Mucosa of stomach (tissue), 1 donor: Measurements from ENCODE around the gene TDRD6.

ENCODE experiments used
- H3K27me3 ChIP-seq: one replicate; pipeline ENCODE4 v1.7.0; 2013; ENCODE audit warnings: mild to moderate bottlenecking, low read length; ENCODE audit not compliant: control insufficient read depth, insufficient read depth
- H3K36me3 ChIP-seq: one replicate; pipeline ENCODE4 v1.7.0; 2013; ENCODE audit warnings: low read length; ENCODE audit not compliant: control insufficient read depth, insufficient read depth
- H3K4me1 ChIP-seq: one replicate; pipeline ENCODE4 v1.7.0; 2013; ENCODE audit warnings: mild to moderate bottlenecking, low read length; ENCODE audit not compliant: control insufficient read depth, insufficient read depth
- H3K4me3 ChIP-seq: one replicate; pipeline ENCODE4 v1.7.0; 2013; ENCODE audit warnings: low read length
- H3K9ac ChIP-seq: one replicate; pipeline ENCODE4 v1.7.0; 2013; ENCODE audit warnings: mild to moderate bottlenecking, low read length, moderate library complexity
- H3K9me3 ChIP-seq: one replicate; pipeline ENCODE4 v1.7.0; 2013; ENCODE audit warnings: mild to moderate bottlenecking, low read length, moderate library complexity; ENCODE audit not compliant: control insufficient read depth
- donor health status: Pancreatic carcinoma.

Gene TDRD6

DNA sequence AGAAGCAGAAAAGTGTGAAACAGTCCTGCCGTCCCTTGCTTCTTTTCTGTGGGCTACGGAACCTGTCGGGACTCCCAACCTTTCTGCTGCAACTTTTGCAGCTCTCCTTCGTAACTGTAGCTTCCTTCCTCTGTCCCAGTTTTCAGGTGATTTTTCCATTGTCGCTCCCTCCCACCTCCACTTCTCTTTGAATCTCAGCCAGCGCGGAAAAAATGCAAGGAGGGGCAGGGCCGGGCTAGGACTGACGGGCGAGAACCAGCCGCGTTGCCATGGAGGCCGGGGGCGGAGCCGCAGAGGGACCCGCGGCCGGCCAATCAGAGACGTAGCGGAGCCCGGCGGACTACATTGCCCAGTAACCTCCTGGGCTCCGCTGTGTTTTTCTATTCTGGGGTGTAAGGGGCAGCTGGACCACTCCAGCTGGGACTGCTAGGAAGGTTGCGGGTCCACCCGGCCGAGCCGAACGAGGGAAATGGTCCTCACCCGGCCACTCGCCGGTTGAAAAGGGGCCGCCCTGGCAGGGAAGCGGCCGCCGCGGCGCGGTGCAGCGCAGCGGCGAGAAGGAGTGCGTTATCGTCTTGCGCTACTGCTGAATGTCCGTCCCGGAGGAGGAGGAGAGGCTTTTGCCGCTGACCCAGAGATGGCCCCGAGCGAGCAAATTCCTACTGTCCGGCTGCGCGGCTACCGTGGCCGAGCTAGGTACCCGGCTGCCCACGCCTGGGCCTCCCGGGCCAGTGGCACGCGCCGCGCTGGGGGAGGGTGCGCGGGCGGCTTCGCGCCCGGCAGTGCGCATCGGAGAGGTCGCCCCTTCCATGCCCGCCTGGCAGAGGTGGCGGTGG lies 34.9 kb upstream of the TDRD6 start, which contains the start of the genes CYP39A1 and SLC25A27:
CYP39A1 (minus strand) TSS at position 216 of the 836 bp plus-strand sequence. CDS start 236 bp downstream, outside the sequence.
SLC25A27 (plus strand) TSS at position 373 of the 836 bp plus-strand sequence; CDS start at position 591, 218 bp downstream.
- Histone ChIP-seq H3K9me3 (no peaks in the 10 kb centered on the region), H3K36me3 (no peaks in the 10 kb centered on the region)

DNA sequence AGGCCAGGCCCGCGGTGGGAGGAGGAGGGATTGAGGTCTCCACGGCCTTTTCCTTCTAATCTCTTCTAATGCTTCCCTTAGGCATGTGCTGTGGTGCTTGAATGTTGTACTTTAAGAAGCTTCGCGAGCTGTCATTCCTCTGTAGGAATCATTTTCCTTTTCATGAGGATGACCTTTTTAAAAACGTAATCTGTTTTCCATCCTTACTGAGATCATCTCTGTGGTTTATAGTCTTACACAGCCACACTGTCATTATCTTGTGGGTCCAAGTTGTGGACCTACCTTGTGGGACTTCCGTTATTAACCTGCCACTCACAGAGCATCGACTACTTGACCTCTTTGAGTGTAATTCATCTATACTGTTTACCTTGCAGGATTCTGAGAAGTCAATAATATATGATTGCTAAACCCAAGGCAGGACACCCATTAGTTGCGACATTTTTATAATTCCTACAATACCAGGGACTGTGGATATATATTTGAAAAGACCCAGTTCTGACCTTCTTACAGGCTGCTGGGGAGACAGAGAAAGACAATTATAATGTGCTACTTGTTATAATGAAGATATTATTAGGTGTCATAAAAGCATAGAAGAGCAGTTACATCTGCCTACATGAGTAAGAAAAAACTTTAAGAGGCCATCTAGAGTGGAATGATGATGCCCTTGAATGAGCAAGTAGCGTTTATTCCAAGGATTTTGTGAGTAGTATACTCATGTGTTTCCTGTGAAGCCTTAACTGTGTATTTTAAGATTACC lies 34.1 kb upstream of the TDRD6 start:
- no peaks in the 10 kb centered on the region for H3K9me3 ChIP-seq
- peaks cover 7% of the 10 kb centered on the region for H3K27me3 ChIP-seq
- H3K4me3 ChIP-seq, result peak overlapping the region; percentile 81
- H3K36me3 ChIP-seq, result no peaks in the 10 kb centered on the region
- H3K4me1 ChIP-seq, result peaks cover 4% of the 10 kb centered on the region
- H3K9ac ChIP-seq, result peak overlapping the region; percentile 66

More for the DNA sequence above, 34.9 kb upstream of the TDRD6 start, which contains the start of the genes CYP39A1 and SLC25A27:
- Histone ChIP-seq H3K9ac (peak within 1 kb of the TSS; percentile 66), H3K4me1 (peaks cover 4% of the 10 kb centered on the region), H3K4me3 (peak within 1 kb of the TSS; percentile 81), H3K27me3 (peaks cover 7% of the 10 kb centered on the region)

DNA sequence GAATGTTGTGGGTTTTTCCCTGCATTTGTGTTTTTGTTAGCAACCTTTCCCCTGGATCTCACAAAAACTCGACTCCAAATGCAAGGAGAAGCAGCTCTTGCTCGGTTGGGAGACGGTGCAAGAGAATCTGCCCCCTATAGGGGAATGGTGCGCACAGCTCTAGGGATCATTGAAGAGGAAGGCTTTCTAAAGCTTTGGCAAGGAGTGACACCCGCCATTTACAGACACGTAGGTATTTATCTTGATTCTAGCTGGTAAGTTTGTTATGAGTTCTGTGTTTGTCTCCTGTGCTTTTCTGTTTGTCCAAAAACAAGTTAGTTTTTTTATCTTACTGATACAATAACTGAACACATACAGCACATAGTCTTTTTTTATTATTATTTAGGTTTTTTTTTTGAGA lies 31.9 kb upstream of the TDRD6 start:
- Histone ChIP-seq H3K4me1 (peaks cover 4% of the 10 kb centered on the region), H3K9ac (no peak overlapping the region), H3K4me3 (no peak overlapping the region), H3K9me3 (no peaks in the 10 kb centered on the region), H3K36me3 (no peaks in the 10 kb centered on the region), H3K27me3 (peaks cover 7% of the 10 kb centered on the region)

DNA sequence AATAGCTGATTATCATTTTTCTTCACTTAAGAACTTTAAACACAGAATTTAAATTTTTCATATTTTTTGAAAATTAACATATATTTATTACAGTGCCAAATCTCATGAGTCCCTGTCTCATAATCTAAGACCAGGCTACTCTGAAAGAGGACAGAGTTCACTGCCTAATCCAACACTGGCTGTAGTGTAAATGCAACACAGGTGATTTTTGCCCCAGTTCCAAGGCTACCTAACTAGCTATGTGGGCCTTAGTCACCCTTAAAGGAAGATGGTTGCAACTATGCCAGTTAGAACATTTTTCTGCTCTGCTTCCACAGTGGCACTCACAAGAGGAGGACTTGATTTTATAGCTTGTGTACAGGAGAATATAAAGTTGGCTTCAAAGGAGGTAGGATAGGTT lies 30.0 kb upstream of the TDRD6 start:
- Histone ChIP-seq H3K4me3 (no peak overlapping the region), H3K9ac (no peak overlapping the region), H3K27me3 (peaks cover 7% of the 10 kb centered on the region), H3K36me3 (no peaks in the 10 kb centered on the region), H3K4me1 (peaks cover 4% of the 10 kb centered on the region), H3K9me3 (no peaks in the 10 kb centered on the region)

DNA sequence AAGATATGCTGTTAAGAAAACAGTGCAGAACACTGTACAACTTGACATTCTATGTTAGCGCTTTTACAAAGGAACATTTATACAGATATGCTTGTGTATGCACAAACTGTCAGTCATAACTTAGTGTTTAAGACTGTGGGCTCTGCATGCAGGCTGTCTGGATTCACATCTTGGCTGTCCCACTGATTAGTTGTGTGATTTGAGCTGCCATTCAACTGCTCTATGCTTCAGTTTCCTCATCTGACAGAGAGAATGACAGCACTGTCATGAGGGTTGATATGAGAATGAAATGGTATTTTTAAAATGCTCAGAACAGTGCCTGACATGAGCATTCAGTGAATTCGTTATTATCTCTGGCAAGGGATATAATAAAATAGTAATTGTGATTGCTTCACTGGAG lies 26.2 kb upstream of the TDRD6 start:
- H3K36me3 ChIP-seq, result no peaks in the 10 kb centered on the region
- H3K4me1 ChIP-seq, result no peaks in the 10 kb centered on the region
- no peak overlapping the region for H3K4me3 ChIP-seq
- no peak overlapping the region for H3K9ac ChIP-seq
- no peaks in the 10 kb centered on the region for H3K9me3 ChIP-seq
- H3K27me3 ChIP-seq, result no peaks in the 10 kb centered on the region

DNA sequence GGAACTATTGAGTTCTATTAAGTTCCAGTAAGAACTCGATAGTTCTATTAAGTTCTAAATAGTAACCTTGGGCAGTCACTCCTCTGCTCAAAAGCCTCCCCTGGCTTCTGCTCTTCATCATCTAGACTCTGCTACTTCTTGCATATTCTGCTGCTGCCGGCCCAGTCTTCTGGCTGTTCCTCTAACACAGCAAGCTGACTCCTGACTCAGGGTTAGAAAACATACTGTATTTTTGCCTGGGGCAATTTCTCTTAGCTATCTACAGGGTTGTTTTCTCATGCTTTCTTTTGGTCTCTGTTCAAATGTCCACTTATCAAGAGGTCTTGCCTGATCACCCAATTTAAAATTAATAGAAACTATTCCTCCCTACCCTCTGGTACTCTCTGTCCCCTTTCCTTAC lies 20.3 kb upstream of the TDRD6 start:
- Histone ChIP-seq H3K4me3 (no peak overlapping the region), H3K9ac (no peak overlapping the region), H3K4me1 (no peaks in the 10 kb centered on the region), H3K27me3 (no peaks in the 10 kb centered on the region), H3K9me3 (no peaks in the 10 kb centered on the region), H3K36me3 (no peaks in the 10 kb centered on the region)

DNA sequence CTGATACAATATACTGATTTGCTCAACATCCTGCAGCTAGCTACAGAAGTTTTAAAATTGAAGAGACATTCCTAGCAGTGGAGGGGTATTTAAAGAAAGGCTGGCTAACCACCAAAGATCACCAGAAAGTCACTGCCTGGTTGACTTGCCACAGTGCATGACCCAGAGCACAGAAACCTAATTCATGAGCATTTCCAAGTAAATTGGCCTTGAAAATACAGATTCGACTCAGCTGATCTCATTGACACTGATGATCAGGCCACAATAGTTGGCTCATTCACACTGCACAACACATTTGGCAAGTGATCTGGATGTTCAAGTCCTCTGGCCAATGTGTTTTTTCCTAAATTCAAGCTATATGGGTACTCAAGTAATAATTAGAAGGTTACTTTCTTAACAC lies 13.3 kb upstream of the TDRD6 start:
- no peaks in the 10 kb centered on the region for H3K27me3 ChIP-seq
- no peaks in the 10 kb centered on the region for H3K36me3 ChIP-seq
- no peaks in the 10 kb centered on the region for H3K4me1 ChIP-seq
- H3K9ac ChIP-seq, result no peak overlapping the region
- no peak overlapping the region for H3K4me3 ChIP-seq
- no peaks in the 10 kb centered on the region for H3K9me3 ChIP-seq

DNA sequence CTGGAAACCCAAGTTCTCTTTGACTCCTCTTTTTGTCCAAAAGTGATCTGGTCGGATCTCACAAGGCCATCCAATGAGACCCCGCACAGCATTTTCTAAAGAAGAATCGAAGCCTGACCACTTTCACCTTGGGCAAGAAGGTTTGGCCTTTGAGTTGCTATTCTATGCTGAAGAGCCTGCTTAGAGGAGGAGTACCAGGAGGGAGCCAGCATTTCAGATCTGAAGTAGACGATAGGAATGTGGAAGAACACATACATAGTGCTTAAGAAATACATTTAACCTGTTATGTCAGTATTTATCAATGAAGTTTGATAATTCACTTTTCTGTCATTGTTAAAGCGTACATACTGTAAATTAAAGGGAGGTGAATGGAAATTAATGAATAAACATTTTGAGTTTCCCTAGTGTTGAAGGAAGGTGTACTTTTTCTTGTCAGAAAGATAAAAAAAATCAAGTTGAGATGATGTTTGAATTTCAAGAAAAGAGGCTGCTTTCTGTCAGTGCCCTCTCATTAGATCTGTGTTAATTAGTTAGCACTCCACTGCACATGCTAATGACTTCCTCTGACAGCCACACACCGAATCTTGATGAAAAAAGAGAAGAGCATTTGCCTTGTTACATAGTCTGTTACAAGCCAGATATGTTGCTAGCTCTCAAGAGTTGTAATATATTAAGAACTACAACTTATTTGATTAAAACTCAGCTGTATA lies 10.9 kb upstream of the TDRD6 start:
- Histone ChIP-seq H3K9me3 (no peaks in the 10 kb centered on the region), H3K9ac (no peak overlapping the region), H3K36me3 (no peaks in the 10 kb centered on the region), H3K4me3 (no peak overlapping the region), H3K4me1 (no peaks in the 10 kb centered on the region), H3K27me3 (no peaks in the 10 kb centered on the region)

DNA sequence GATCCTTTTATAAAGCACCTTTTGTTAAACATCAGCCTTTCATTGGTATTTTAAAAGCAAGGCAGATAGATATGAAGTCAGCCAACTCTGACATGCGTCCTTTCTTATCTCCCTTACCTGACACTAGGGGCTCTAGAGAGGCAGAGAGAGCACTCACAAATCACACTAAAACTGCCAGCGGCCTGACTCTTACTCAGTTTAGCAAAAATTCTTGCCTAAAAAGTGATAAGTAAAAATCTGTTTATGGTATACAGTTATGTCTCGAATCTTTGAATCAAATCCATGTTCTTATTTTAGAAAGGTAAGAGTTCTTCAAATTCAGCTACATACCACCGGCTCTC lies 10.4 kb upstream of the TDRD6 start:
- Histone ChIP-seq H3K4me3 (no peak overlapping the region), H3K4me1 (no peaks in the 10 kb centered on the region), H3K9ac (no peak overlapping the region), H3K9me3 (no peaks in the 10 kb centered on the region), H3K36me3 (no peaks in the 10 kb centered on the region), H3K27me3 (no peaks in the 10 kb centered on the region)

DNA sequence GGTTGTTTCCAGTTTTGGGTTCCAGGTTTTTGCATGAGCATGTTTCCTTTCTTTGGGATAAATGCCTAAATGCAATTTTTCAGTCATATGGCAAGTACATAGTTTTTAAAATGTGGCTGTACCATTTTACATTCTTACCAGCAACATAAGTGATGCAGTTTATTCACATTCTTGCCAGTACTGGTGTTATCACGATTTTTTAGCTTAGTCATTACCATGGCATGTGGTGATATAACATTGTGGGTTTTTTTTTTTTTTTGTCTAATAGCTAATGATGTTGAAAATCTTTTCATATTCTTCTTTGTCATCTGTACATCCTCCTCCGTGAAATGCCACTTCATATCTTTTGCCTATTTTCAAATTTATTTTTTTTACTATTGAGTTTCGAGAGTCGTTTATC lies 2.9 kb upstream of the TDRD6 start:
- H3K27me3 ChIP-seq, result no peaks in the 10 kb centered on the region
- no peaks in the 10 kb centered on the region for H3K4me1 ChIP-seq

DNA sequence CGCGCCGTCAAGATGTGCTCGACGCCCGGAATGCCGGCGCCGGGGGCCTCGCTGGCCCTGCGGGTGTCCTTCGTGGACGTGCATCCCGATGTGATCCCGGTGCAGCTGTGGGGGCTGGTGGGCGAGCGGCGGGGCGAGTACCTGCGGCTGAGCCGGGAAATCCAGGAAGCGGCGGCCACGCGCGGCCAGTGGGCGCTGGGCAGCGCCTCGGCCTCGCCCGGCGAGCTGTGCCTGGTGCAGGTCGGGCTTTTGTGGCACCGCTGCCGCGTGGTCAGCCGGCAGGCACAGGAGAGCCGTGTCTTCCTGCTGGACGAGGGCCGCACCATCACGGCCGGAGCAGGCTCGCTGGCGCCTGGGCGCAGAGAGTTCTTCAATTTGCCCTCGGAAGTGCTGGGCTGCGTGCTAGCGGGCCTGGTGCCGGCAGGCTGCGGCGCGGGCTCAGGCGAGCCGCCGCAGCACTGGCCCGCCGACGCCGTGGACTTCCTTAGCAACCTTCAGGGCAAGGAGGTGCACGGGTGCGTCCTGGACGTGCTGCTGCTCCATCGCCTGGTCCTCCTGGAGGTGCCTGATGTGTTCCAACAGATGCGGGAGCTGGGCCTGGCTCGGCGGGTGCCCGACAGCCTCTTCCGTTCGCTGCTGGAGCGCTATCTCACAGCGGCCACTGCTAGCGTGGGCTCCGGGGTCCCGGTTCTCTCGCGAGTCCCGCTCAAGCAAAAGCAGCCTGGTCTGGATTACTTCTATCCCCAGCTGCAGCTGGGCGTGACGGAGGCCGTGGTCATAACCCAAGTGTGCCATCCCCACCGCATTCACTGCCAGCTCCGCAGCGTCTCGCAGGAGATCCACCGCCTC lies 656 bp downstream of the TDRD6 start:
- no peak overlapping the region for H3K4me3 ChIP-seq

More for the DNA sequence above, 2.9 kb upstream of the TDRD6 start:
- no peaks in the 10 kb centered on the region for H3K36me3 ChIP-seq
- H3K9ac ChIP-seq, result no peak overlapping the region
- H3K4me3 ChIP-seq, result no peak overlapping the region
- no peaks in the 10 kb centered on the region for H3K9me3 ChIP-seq

More for the DNA sequence above, 656 bp downstream of the TDRD6 start:
- Histone ChIP-seq H3K27me3 (no peaks in the 10 kb centered on the region), H3K36me3 (no peaks in the 10 kb centered on the region), H3K4me1 (no peaks in the 10 kb centered on the region), H3K9ac (no peak overlapping the region), H3K9me3 (no peaks in the 10 kb centered on the region)
